GM13977 (cell line): ENCODE results near the gene PPP1R14C.

ENCODE experiments used
- DNase-seq: peaks from one replicate; pipeline ENCODE4 v3.0.0; 2012; ENCODE audit warnings: low spot score
- in situ Hi-C: fragments of 300-500 bp; cut with MboI; formaldehyde crosslinking; loops from one replicate; pipeline ENCODE4 v1.12.0; 2022; ENCODE audit warnings: low sequenced_read_pairs, low pct_unique_long_range_greater_than_20kb, mixed read lengths, inconsistent platforms; ENCODE audit not compliant: unreplicated experiment
- TF ChIP-seq, protein P1 (sequence below): IDR thresholded peaks from 2 replicates; pipeline ENCODE4 v1.5.1; 2012; ENCODE audit warnings: mild to moderate bottlenecking, control low read depth; ENCODE audit not compliant: insufficient read depth; ENCODE audit errors: extremely low read depth, missing control alignments

Gene PPP1R14C

DNA sequence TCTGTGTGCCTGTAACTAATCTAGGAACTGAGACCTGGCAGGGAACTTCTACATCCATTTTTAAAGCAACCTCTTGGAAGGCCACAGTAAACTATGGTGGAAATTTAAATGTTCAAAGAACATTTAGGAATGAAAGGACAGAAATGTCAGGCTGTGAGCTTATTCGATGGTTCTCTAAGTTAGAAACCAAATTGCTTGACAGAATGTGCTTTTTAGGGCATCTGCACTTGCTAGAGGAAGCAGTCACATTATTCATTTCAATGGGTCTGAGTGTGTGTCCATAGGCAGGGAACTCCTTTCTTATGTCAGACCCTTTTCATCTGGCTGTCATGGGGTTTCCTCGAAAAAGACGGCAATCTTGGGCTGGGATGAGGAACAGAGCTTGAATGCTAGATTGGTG is 84.4 kb downstream of the PPP1R14C start:
- in situ Hi-C loops: no loop called here
- no peak for DNase-seq
- TF ChIP-seq, protein P1, sequence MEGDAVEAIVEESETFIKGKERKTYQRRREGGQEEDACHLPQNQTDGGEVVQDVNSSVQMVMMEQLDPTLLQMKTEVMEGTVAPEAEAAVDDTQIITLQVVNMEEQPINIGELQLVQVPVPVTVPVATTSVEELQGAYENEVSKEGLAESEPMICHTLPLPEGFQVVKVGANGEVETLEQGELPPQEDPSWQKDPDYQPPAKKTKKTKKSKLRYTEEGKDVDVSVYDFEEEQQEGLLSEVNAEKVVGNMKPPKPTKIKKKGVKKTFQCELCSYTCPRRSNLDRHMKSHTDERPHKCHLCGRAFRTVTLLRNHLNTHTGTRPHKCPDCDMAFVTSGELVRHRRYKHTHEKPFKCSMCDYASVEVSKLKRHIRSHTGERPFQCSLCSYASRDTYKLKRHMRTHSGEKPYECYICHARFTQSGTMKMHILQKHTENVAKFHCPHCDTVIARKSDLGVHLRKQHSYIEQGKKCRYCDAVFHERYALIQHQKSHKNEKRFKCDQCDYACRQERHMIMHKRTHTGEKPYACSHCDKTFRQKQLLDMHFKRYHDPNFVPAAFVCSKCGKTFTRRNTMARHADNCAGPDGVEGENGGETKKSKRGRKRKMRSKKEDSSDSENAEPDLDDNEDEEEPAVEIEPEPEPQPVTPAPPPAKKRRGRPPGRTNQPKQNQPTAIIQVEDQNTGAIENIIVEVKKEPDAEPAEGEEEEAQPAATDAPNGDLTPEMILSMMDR: no peak

DNA sequence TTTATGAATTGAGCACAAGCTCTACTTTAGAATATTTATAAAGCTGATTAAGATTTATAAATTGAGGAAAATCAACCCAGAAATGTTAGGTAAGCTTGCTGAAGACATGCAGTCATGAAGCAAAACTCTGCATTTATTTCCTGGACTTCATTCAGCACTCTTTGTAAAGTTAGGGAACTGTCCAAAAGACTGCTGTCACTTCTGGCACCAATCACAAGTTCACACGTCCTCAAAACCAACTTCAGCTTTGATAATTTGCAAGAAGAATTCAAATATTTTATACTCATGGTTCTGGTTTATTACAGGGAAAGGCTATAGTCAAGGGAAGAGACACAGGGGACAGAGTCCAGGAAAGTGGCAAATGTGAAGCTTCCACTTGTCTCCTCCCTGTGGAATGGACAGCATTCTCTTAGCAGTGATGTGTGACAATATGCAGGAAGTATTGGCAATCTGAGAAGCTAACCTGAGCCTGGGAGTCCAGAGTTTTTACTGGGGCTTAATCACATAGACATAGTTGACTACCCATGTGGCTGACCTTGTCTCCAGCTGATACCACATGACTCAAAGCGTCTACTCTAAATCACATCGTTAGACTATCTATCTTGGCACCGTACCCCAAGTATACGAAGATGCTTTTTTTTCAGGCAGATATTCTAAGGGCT is 85.4 kb downstream of the PPP1R14C start:
- DNase-seq: no peak
- in situ Hi-C loops: no loop called here
- TF ChIP-seq, protein P1: no peak

DNA sequence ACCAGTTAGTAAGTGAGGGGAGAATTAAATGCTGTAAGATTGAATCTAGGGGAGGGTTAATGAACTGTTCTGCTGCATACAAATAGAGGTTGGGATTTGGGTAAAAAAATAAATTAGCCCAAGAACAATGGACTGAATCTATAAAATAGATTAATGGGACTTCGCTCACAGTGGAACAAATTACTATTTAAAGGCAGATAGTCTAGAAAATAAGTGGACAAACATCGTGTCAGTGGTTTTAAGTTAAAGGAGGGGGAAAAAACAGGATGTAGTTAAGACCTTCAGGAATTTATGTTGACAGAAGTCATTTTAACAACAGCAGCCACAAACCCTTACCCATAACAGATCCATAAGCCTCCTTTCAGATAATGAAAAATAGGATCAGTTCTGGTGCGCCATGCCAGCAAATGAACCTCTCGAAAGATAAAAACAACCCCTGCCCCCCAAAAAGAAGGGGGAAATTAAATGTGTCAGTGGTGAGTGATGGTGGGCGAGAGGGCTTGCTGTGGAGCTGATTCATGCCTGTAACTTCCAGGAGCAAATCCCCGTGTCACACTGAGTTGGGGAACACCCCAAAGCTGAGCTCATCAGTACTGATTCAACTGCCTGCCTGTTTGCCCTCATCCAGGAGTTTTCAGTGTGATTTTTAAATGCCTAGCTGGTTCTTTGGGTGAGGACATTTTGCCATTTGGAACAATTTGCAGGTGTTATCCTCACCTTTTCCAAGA is 86.8 kb downstream of the PPP1R14C start:
- DNase-seq: no peak
- TF ChIP-seq, protein P1: no peak
- in situ Hi-C loops: no loop called here

DNA sequence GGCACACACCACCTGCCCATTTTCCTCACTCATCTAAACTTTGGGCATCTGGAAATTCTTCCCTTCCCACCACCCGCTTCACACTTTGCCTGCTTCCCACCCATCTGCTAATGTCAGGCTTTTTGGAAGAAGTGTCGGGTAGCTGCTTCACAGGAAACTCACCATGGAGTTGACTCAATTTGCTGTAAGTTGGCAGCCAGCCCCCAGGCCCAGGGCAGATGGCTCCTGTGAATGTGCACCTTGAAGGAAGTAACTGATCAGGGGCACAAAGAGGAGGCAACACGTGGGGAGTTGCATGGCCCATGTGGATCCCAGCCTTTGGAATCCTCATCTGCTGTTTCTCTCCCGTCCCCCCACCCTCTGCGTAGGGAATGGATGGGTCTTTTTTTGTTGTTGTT is 87.3 kb downstream of the PPP1R14C start:
- TF ChIP-seq, protein P1: no peak
- in situ Hi-C loops: no loop called here
- no peak for DNase-seq

DNA sequence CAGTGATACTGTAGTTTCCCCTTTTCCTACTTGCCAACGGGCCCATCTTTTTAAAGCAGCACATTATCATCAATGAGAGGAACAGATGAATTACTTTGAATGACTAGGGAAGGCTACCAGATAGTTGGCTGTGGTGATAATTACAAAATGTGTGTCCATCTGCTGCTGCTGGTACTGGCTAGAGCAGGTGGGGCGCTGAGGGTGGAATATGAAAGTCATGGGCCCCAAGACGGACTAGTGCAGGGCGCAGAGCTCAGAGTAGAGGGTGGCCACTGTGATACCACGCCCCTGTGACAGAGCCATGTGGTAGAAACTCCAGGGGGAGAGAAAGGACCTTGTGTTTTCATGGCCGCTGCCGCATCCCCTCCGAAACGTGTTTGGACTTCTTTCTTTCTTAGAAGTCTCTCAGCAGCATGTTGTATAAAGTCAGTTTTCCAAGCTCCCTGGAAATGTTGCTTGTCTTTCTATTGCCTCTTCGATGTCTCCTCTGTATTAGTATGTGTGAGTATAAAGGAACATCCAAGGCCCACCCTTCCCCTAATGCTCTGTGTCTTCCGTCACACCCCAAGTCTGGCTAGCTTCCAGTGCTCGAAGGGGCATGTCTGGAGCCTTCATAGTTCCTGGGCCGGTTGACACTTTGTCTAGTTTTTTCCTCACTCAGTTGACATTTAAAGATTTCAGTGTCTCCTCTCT is 88.1 kb downstream of the PPP1R14C start:
- in situ Hi-C loops: no loop called here
- TF ChIP-seq, protein P1: no peak
- DNase-seq: no peak

DNA sequence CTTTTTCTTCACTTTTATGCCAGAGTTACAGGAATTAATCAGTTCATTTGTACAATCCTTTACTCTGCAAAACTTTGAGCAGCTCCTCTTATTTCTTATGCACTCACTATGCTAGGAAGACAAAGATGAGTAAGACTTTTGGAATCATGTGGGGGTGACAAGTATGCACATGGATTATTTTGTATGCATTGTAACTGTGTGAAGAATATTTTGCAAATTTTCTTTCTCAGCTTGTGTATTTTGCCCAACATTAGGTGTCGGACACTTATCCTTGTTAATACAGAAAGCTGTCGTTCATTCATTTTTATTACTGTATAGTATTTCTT is 88.6 kb downstream of the PPP1R14C start:
- TF ChIP-seq, protein P1: no peak
- in situ Hi-C loops: no loop called here
- no peak for DNase-seq
